ENCODE data around the gene TP53RK.

The TP53RK gene

DNA sequence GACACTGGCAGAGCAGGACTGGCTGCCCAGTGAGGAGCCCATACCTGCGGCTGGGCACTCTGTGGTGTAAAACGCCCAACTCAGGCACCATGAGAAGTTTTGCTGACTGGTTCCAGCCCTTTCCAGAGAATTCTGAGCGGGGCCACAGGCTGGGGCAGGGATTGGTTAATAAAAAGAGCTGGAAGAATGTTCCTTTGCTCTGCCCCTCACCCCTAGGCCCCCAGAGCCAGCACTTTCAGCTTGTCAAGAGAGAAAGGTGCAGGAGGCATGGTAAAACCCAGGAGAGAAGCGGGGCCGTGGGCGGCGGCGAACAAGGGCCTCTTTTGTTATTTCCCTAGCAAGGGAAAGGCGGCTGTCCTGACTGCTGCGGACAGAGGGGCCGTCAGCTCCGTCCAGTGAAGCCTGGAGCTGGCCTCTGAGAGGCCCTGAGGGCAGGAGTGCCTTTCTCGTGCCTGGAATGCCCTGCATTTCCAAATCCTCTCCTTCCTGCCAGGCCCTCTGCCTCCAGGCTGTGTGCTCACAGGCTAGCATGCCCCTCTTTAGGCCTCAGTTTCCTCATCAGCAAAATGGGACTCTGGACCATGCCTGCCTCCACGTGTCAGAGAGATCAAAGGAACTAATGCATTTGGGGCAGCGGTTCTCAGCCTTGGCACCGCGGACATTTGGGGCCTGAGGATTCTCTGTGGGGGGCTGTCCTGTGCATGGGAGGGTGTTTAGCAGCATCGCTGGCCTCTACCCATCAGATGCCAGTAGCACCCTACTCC, 50.9 kb downstream of the TP53RK start:
- ATAC-seq: no peak
- no peak for DNase-seq

- no peak for DNase-seq
- no peak for ATAC-seq
Observed at GRCh38 chr20:46637427-46638133, 51.7 kb downstream of the TP53RK start.

DNA sequence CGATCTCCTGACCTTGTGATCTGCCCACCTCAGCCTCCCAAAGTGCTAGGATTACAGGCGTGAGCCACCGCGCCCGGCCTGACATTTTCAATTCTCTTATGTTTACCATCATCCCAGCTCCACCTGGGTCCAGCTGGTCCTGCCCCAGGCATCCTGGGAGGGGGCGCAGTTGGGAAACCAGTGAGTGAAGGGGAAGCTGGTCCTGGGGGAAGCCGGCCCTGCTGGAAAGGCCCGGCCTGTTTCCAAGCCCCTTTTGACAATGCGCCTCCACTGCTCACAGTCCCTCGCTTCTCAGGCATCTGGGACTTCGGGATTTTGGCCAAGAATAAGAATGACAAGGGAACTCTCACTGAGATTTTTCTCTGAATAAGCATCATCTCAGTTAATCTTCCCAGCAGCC, 52.2 kb downstream of the TP53RK start:
- DNase-seq (no peak), ATAC-seq (no peak)

GRCh38 chr20:46636514-46636913, 52.7 kb downstream of the TP53RK start:
- ATAC-seq (no peak), DNase-seq (no peak)

DNA sequence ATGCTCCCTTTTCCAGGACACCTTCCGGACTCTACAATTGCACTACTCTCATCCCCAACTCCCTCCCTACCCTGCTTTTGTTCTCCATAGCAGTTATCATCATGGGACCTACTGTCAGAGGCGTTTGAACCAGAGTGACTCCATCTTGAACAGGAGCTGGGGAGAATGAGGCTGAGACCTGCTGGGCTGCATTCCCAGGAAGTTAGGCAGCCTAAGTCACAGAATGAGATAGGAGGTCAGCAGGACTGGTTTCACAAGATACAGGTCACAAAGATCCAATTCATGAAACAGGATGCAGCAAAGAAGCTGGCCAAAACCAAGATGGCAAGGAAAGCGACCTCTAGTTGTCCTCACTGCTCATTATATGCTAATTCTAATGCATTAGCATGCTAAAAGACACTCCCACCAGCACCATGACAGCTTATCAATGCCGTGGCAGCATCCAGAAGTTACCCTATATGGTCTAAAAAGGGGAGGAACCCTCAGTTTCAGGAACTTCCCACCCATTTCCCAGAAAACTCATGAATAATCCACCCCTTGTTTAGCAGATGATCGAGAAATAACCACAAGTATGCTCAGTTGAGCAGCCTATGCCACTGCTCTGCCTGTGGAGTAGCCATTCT, 53.6 kb downstream of the TP53RK start:
- DNase-seq (no peak), ATAC-seq (no peak)

DNA sequence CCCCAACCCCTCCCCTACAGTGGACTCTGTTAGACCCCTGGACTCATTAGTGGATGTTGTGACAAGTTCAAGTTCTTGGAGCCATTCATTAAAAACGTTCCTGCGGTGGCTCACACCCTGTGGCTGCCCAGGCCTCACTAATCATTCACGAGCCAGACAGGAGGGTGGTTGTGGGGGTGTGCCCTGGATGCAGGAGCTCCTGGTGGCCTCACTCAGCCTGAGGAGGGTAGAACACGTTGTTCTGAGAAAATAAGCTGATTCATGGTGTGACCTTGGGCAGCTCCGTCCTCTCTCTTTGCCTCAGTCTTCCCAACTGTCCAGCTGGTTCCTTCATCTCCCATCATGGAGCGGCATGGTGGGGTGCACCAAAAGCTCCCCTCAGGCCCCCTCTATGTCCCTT, 54.7 kb downstream of the TP53RK start:
- no peak for ATAC-seq
- no peak for DNase-seq
